ENCODE data around the gene ELMOD3.

GRCh38 chr2:85318222-85319074 is 36.1 kb upstream of the ELMOD3 start:
- TF ChIP-seq HOXC10 (CRISPR knock-in tag; IDR thresholded peaks at IDR 0.05) (no peak), YY1 (tag by site-specific recombination; IDR thresholded peaks at IDR 0.05) (no peak)
- TF ChIP-seq, protein P1, sequence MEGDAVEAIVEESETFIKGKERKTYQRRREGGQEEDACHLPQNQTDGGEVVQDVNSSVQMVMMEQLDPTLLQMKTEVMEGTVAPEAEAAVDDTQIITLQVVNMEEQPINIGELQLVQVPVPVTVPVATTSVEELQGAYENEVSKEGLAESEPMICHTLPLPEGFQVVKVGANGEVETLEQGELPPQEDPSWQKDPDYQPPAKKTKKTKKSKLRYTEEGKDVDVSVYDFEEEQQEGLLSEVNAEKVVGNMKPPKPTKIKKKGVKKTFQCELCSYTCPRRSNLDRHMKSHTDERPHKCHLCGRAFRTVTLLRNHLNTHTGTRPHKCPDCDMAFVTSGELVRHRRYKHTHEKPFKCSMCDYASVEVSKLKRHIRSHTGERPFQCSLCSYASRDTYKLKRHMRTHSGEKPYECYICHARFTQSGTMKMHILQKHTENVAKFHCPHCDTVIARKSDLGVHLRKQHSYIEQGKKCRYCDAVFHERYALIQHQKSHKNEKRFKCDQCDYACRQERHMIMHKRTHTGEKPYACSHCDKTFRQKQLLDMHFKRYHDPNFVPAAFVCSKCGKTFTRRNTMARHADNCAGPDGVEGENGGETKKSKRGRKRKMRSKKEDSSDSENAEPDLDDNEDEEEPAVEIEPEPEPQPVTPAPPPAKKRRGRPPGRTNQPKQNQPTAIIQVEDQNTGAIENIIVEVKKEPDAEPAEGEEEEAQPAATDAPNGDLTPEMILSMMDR (tag by site-specific recombination; IDR thresholded peaks at IDR 0.05): no peak

All from HEK293 (cell line).